ENCODE measurements around the gene GABBR2. TPM values are rescaled to one million over a fixed set of nuclear protein-coding genes. Genes with fewer than 3 reads are reported as not detected.
A peak's percentile ranks its signal among the peaks of the same experiment; 100 is the strongest.

Gene GABBR2
- total RNA-seq, 1 donor, result not detected

DNA sequence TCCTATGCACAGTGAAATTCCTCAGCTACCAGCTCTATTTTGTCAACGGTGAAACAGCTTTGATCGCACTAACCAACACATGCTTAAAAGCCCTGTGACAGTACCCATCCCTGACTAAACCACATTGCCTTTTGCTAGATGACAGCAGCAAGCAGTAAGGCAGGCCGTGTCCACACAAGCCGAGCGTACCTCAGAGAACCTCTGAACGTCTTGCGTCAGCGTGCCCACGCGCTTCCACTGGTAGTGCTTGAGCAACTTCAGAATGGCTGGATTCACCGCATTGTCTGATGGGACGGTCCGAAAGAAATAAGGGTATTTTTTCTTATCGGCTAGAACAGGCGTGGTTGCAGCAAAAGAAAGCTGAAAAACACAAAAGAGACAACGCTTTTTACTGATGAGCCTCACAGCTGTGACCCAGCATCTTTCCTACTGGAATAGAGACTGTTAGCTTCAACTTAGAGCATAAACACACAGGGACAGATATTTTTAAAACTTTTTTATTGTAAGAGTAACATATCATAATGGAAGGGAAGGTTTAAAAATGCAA lies 167.0 kb downstream of the GABBR2 start:
- no peak for DNase-seq (ENCODE audit: low read depth)
- H3K4me3 ChIP-seq (ENCODE audit: low read depth, low read length), result no peak overlapping the region
- TF ChIP-seq, protein P1, sequence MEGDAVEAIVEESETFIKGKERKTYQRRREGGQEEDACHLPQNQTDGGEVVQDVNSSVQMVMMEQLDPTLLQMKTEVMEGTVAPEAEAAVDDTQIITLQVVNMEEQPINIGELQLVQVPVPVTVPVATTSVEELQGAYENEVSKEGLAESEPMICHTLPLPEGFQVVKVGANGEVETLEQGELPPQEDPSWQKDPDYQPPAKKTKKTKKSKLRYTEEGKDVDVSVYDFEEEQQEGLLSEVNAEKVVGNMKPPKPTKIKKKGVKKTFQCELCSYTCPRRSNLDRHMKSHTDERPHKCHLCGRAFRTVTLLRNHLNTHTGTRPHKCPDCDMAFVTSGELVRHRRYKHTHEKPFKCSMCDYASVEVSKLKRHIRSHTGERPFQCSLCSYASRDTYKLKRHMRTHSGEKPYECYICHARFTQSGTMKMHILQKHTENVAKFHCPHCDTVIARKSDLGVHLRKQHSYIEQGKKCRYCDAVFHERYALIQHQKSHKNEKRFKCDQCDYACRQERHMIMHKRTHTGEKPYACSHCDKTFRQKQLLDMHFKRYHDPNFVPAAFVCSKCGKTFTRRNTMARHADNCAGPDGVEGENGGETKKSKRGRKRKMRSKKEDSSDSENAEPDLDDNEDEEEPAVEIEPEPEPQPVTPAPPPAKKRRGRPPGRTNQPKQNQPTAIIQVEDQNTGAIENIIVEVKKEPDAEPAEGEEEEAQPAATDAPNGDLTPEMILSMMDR (IDR thresholded peaks at IDR 0.05; ENCODE audit: insufficient read depth, low read depth, low read length), result no peak

DNA sequence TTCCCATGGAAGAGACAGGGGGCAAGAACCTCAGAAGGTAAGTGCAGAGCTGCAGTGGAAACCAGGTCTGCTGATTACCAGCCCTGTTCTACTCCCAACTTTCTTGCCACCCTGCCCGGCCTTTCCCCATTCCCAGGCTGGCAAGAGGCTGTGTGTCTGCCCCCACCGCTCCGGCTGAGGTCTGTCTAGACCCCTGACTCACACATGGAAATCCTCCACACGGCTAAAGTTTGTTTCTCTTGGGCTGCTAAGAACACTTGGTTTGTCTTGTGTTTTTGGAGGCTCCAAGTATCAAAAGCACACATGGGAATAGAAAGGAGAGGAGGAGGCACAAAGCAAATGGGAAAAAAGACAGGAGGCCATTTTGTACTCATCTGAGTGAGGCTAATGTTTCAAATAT lies 168.3 kb downstream of the GABBR2 start:
- H3K4me3 ChIP-seq (ENCODE audit: low read depth, low read length), result no peak overlapping the region
- TF ChIP-seq, protein P1 (IDR thresholded peaks at IDR 0.05; ENCODE audit: insufficient read depth, low read depth, low read length), result no peak
- DNase-seq (ENCODE audit: low read depth), result no peak

DNA sequence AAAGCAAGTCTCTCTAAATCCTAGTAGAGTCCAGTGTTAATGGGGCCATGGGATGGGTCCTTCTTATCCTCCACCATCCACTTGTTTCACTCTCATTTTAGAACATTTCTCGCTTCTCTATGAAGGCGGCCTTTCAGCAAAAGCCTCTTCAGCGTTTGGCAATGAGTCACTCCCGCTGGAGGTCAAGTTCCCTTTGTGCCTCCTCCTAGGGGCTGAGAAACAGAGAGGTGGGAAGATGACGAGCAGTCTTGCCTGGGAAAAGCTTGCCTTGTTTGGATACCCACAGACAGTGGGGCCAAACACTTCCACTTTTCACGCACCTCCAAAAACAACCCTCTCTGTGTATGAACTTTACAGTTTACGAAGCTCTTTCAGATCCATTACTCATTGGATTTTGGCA lies 168.8 kb downstream of the GABBR2 start:
- no peak overlapping the region for H3K4me3 ChIP-seq (ENCODE audit: low read depth, low read length)
- TF ChIP-seq, protein P1 (IDR thresholded peaks at IDR 0.05; ENCODE audit: insufficient read depth, low read depth, low read length), result no peak
- no peak for DNase-seq (ENCODE audit: low read depth)

- no peak for DNase-seq (ENCODE audit: low read depth)
- H3K4me3 ChIP-seq (ENCODE audit: low read depth, low read length), result no peak overlapping the region
- TF ChIP-seq, protein P1 (IDR thresholded peaks at IDR 0.05; ENCODE audit: insufficient read depth, low read depth, low read length), result no peak
Observed at GRCh38 chr9:98538626-98539031, 170.1 kb downstream of the GABBR2 start.

GRCh38 chr9:98538203-98538602 lies 170.5 kb downstream of the GABBR2 start:
- no peak for DNase-seq (ENCODE audit: low read depth)
- TF ChIP-seq, protein P1 (IDR thresholded peaks at IDR 0.05; ENCODE audit: insufficient read depth, low read depth, low read length), result no peak
- H3K4me3 ChIP-seq (ENCODE audit: low read depth, low read length), result no peak overlapping the region

GRCh38 chr9:98536542-98537173 lies 172.1 kb downstream of the GABBR2 start:
- H3K4me3 ChIP-seq (ENCODE audit: low read depth, low read length), result no peak overlapping the region
- peak; percentile 10 for DNase-seq (ENCODE audit: low read depth)
- TF ChIP-seq, protein P1 (IDR thresholded peaks at IDR 0.05; ENCODE audit: insufficient read depth, low read depth, low read length), result peak; percentile 43

DNA sequence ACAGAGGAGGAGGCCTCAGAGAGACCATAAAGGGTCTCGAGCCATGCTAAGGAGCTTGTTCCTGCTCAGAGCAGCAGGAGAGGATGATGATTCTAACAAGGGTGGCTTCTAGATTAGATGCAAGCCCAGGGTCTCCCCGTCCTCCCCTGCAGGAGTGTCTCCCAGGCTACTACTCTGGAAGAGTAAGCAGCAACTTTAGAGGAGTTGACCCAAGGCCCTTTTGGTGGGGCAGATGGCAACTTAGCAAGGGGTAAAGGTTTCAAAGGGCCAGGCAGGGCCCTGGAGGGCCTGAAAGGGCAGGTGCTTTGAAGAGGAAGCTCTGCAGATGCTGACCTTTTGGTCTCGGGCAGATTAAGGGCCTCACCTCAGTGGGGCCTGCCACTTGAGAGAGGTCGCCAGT lies 174.9 kb downstream of the GABBR2 start:
- DNase-seq (ENCODE audit: low read depth), result no peak
- H3K4me3 ChIP-seq (ENCODE audit: low read depth, low read length), result no peak overlapping the region
- TF ChIP-seq, protein P1 (IDR thresholded peaks at IDR 0.05; ENCODE audit: insufficient read depth, low read depth, low read length), result no peak

Data from fibroblast of villous mesenchyme (primary cell).